Neural cell (in vitro differentiated cells): ENCODE data around the gene RAD51B. TPM values are rescaled to one million over a fixed set of nuclear protein-coding genes. Genes with fewer than 3 reads are reported as not detected.
"Not testable (repeated sequence)": the region's sequence is repeated elsewhere in the genome, so short reads cannot be mapped to it uniquely, and the experiment has no call there.

Source experiments
- H2AFZ ChIP-seq: fragments of 200-600, 300-800 bp; sonication (generic), shearing (Covaris generic); 2 replicates; pipeline ENCODE4 v1.6.0; 2014; ENCODE audit warnings: low read depth, mild to moderate bottlenecking, antibody characterized with exemption, low read length, moderate library complexity
- H3F3A ChIP-seq: fragments of 200-600 bp; shearing (Covaris generic); 2 replicates; pipeline ENCODE4 v1.6.1; 2016; ENCODE audit warnings: mild to moderate bottlenecking, moderate library complexity, mixed read lengths, antibody characterized with exemption, low read length; ENCODE audit not compliant: insufficient read depth, poor library complexity, severe bottlenecking
- H3K27ac ChIP-seq: fragments of 200-600, 300-800 bp; sonication (generic), shearing (Covaris generic); 2 replicates; pipeline ENCODE4 v1.5.1; 2014; ENCODE audit warnings: mild to moderate bottlenecking, low read length, moderate library complexity
- H3K27me3 ChIP-seq: fragments of 300-800, 200-600 bp; sonication (generic), shearing (Covaris generic); 2 replicates; pipeline ENCODE4 v1.6.0; 2014; ENCODE audit warnings: mild to moderate bottlenecking, low read depth, low read length, moderate library complexity; ENCODE audit not compliant: insufficient read depth
- H3K36me3 ChIP-seq: fragments of 300-800, 200-600 bp; sonication (generic), shearing (Covaris generic); 2 replicates; pipeline ENCODE4 v1.5.1; 2014; ENCODE audit warnings: mild to moderate bottlenecking, antibody characterized with exemption, low read length, moderate library complexity; ENCODE audit not compliant: insufficient read depth
- H3K4me2 ChIP-seq: fragments of 300-800, 200-600 bp; sonication (generic), shearing (Covaris generic); 2 replicates; pipeline ENCODE4 v1.6.0; 2014; ENCODE audit warnings: mild to moderate bottlenecking, low read length
- H3K4me3 ChIP-seq: fragments of 300-800, 200-600 bp; sonication (generic), shearing (Covaris generic); 2 replicates; pipeline ENCODE4 v1.5.1; 2014; ENCODE audit warnings: mild to moderate bottlenecking, low read length, moderate library complexity
- H3K79me2 ChIP-seq: fragments of 200-600 bp; shearing (Covaris generic); replicated peaks from 2 replicates; pipeline ENCODE4 v1.6.0; 2014; ENCODE audit warnings: mild to moderate bottlenecking, low read length, moderate library complexity; ENCODE audit not compliant: insufficient read depth
- H3K9ac ChIP-seq: fragments of 300-800, 200-600 bp; sonication (generic), shearing (Covaris generic); 2 replicates; pipeline ENCODE4 v1.6.1; 2016; ENCODE audit warnings: mild to moderate bottlenecking, low read length, mixed read lengths
- H3K9me2 ChIP-seq: fragments of 200-600 bp; shearing (Covaris generic); 2 replicates; pipeline ENCODE4 v1.6.1; 2016; ENCODE audit warnings: mild to moderate bottlenecking, low read length, mixed read lengths; ENCODE audit not compliant: insufficient read depth
- H3K9me3 ChIP-seq: fragments of 200-600, 300-800 bp; sonication (generic), shearing (Covaris generic); 2 replicates; pipeline ENCODE4 v1.6.1; 2016; ENCODE audit warnings: mild to moderate bottlenecking, mixed run types, low read length, moderate library complexity, mixed read lengths
- H4K20me1 ChIP-seq: fragments of 200-600 bp; shearing (Covaris generic); 2 replicates; pipeline ENCODE4 v1.6.1; 2016; ENCODE audit warnings: mild to moderate bottlenecking, mixed run types; ENCODE audit not compliant: insufficient read depth
- EP300 ChIP-seq: fragments of 450-650 bp; conservative IDR thresholded peaks from 2 replicates; pipeline ENCODE4 v1.6.1; 2014; ENCODE audit warnings: antibody characterized with exemption, mild to moderate bottlenecking, moderate library complexity; ENCODE audit not compliant: poor library complexity, severe bottlenecking
- EZH2 ChIP-seq: fragments of 200-600, 300-800 bp; shearing (Covaris generic), sonication (generic); IDR thresholded peaks from 2 replicates; pipeline ENCODE4 v1.6.1; 2014; ENCODE audit warnings: antibody characterized with exemption, low read length, borderline replicate concordance, mild to moderate bottlenecking; ENCODE audit not compliant: insufficient read depth, poor library complexity, severe bottlenecking
- MXI1 ChIP-seq: fragments of 450-650 bp; conservative IDR thresholded peaks from 2 replicates; pipeline ENCODE4 v1.6.1; 2014; ENCODE audit warnings: antibody characterized with exemption, mild to moderate bottlenecking; ENCODE audit not compliant: poor library complexity, severe bottlenecking
- POLR2AphosphoS5 ChIP-seq: IDR thresholded peaks from 2 replicates; pipeline ENCODE4 v1.6.1; 2012
- RAD21 ChIP-seq: fragments of 450-650 bp; conservative IDR thresholded peaks from 2 replicates; pipeline ENCODE4 v1.6.1; 2014; ENCODE audit warnings: antibody characterized with exemption, mild to moderate bottlenecking, moderate library complexity
- SMC3 ChIP-seq: fragments of 450-650 bp; conservative IDR thresholded peaks from 2 replicates; pipeline ENCODE4 v1.6.1; 2014; ENCODE audit warnings: antibody characterized with exemption, mild to moderate bottlenecking, moderate library complexity; ENCODE audit not compliant: poor library complexity
- TAF1 ChIP-seq: IDR thresholded peaks from 2 replicates; pipeline ENCODE4 v1.6.1; 2012; ENCODE audit warnings: low read depth
- polyA plus RNA-seq: library from polyadenylated mRNA; depleted of rRNA; stranded (reverse); fragments of >200 nt; gene quantifications from 2 replicates; pipeline ENCODE4 v1.2.3, GENCODE V29; 2014
- TF ChIP-seq, protein P1 (sequence below): IDR thresholded peaks from 2 replicates; pipeline ENCODE4 v1.6.1; 2012; ENCODE audit warnings: borderline replicate concordance
- TF ChIP-seq, protein P2 (sequence below): fragments of 450-650 bp; IDR thresholded peaks from 2 replicates; pipeline ENCODE4 v1.5.1; 2014; ENCODE audit warnings: antibody characterized with exemption, mild to moderate bottlenecking, moderate library complexity; ENCODE audit not compliant: poor library complexity, severe bottlenecking

RAD51B gene
- polyA plus RNA-seq, 1 donor from 2014 or later = 3.1 TPM

DNA sequence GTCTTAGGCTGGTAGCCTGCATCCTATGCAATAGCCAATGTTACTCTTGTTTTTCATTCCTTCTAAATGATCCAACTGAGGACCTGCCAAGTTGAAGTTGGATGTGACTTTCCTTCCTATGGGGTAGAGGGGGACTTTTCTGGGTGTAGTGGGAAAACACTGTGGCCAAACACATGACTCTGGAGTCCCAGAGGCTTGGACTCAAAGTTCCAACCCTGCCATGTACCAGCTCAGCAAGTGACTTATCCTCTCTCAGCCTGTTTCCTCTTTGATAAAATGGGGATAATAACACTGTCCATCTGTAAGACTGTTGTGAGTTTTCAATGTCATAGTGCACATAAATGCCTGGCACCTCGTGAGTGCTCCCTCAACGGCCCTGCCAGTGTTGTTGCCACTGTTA lies 876.3 kb downstream of the RAD51B start:
- no peaks in the 10 kb centered on the region for H3K9me2 ChIP-seq
- no peaks in the 10 kb centered on the region for H4K20me1 ChIP-seq
- H2AFZ ChIP-seq = no peak overlapping the region
- H3K4me2 ChIP-seq = no peak overlapping the region
- no peaks in the 10 kb centered on the region for H3K36me3 ChIP-seq
- H3K4me3 ChIP-seq = no peak overlapping the region
- no peaks in the 10 kb centered on the region for H3F3A ChIP-seq
- no peak for TF ChIP-seq TAF1
- no peak for TF ChIP-seq MXI1
- TF ChIP-seq, protein P1, sequence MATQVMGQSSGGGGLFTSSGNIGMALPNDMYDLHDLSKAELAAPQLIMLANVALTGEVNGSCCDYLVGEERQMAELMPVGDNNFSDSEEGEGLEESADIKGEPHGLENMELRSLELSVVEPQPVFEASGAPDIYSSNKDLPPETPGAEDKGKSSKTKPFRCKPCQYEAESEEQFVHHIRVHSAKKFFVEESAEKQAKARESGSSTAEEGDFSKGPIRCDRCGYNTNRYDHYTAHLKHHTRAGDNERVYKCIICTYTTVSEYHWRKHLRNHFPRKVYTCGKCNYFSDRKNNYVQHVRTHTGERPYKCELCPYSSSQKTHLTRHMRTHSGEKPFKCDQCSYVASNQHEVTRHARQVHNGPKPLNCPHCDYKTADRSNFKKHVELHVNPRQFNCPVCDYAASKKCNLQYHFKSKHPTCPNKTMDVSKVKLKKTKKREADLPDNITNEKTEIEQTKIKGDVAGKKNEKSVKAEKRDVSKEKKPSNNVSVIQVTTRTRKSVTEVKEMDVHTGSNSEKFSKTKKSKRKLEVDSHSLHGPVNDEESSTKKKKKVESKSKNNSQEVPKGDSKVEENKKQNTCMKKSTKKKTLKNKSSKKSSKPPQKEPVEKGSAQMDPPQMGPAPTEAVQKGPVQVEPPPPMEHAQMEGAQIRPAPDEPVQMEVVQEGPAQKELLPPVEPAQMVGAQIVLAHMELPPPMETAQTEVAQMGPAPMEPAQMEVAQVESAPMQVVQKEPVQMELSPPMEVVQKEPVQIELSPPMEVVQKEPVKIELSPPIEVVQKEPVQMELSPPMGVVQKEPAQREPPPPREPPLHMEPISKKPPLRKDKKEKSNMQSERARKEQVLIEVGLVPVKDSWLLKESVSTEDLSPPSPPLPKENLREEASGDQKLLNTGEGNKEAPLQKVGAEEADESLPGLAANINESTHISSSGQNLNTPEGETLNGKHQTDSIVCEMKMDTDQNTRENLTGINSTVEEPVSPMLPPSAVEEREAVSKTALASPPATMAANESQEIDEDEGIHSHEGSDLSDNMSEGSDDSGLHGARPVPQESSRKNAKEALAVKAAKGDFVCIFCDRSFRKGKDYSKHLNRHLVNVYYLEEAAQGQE = no peak
- no peaks in the 10 kb centered on the region for H3K9me3 ChIP-seq
- H3K9ac ChIP-seq = no peak overlapping the region
- no peaks in the 10 kb centered on the region for H3K27me3 ChIP-seq
- H3K79me2 ChIP-seq = no peaks in the 10 kb centered on the region
- no peak overlapping the region for H3K27ac ChIP-seq

DNA sequence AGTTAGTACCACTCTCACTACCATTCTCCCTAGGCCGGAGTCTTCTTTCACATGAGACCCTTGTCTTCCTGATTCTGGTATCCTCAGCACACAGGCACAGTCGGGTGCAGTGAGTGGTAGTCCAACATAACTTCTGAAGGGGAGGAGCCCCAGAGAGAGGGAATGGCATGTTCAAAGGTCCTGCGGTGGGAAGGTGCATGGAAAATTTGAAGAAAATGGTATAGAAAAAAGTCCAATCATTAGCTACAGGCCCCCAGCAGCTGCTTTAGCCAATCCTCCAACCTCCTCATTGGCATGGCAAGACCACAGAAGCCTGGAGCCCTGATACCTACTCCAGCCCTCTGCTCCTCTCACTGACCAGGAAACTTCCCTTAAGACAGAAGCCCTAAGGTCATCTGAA lies 876.7 kb downstream of the RAD51B start:
- H3F3A ChIP-seq = no peaks in the 10 kb centered on the region
- no peaks in the 10 kb centered on the region for H4K20me1 ChIP-seq
- no peak overlapping the region for H3K9ac ChIP-seq
- H3K79me2 ChIP-seq = no peaks in the 10 kb centered on the region
- no peak overlapping the region for H3K27ac ChIP-seq
- H3K4me2 ChIP-seq = no peak overlapping the region
- no peak overlapping the region for H2AFZ ChIP-seq
- H3K9me2 ChIP-seq = no peaks in the 10 kb centered on the region
- no peaks in the 10 kb centered on the region for H3K36me3 ChIP-seq
- H3K9me3 ChIP-seq = no peaks in the 10 kb centered on the region
- no peak for TF ChIP-seq EZH2
- no peak for TF ChIP-seq RAD21
- H3K4me3 ChIP-seq = no peak overlapping the region
- no peaks in the 10 kb centered on the region for H3K27me3 ChIP-seq

DNA sequence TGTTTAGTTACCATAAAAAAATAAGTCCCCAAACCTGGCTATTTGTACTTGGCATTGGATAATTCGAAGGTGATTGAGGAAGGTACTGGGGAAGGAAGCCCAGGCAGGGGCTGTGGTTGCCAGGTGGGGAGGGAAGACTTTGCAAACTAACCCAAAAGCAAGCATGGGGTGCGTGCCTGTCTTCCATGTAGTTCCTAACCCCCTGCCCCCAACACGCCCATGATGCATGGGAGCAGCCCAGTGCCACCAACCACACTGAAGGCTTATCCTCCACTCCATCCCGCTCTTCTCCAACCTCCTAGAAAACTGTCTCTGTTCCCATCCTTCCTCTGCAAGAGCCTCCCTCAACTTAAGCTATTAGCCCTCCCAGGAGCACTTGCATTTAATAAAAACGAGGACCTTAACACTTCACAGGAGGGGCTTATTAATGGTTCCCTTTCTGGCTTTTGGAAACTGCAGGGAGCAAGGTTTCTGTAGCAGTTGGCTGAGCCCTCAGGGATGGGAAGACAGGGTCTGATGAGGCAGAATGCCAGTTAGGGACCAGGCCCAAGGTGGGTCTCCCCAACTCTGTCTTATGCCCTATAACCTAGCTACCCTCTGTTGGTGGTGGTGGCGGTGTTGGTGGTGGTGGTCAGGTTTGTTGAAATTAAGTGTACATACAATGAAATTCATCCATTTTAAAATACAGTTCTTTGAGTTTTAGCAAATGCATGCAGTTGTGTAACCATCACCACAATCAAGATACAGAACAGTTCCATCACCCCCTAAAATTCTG lies 877.3 kb downstream of the RAD51B start:
- TF ChIP-seq TAF1 = no peak
- TF ChIP-seq, protein P1 = no peak
- TF ChIP-seq, protein P2, sequence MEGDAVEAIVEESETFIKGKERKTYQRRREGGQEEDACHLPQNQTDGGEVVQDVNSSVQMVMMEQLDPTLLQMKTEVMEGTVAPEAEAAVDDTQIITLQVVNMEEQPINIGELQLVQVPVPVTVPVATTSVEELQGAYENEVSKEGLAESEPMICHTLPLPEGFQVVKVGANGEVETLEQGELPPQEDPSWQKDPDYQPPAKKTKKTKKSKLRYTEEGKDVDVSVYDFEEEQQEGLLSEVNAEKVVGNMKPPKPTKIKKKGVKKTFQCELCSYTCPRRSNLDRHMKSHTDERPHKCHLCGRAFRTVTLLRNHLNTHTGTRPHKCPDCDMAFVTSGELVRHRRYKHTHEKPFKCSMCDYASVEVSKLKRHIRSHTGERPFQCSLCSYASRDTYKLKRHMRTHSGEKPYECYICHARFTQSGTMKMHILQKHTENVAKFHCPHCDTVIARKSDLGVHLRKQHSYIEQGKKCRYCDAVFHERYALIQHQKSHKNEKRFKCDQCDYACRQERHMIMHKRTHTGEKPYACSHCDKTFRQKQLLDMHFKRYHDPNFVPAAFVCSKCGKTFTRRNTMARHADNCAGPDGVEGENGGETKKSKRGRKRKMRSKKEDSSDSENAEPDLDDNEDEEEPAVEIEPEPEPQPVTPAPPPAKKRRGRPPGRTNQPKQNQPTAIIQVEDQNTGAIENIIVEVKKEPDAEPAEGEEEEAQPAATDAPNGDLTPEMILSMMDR = no peak
- TF ChIP-seq RAD21 = no peak
- no peak for TF ChIP-seq SMC3
- no peak for TF ChIP-seq EZH2
- no peak for TF ChIP-seq POLR2AphosphoS5
- TF ChIP-seq MXI1 = no peak
- TF ChIP-seq EP300 = no peak
- no peaks in the 10 kb centered on the region for H3K27me3 ChIP-seq
- H3K9me3 ChIP-seq = no peaks in the 10 kb centered on the region
- no peaks in the 10 kb centered on the region for H3K79me2 ChIP-seq
- H3K9me2 ChIP-seq = no peaks in the 10 kb centered on the region
- H3K4me3 ChIP-seq = no peak overlapping the region
- no peak overlapping the region for H3K27ac ChIP-seq
- H3F3A ChIP-seq = no peaks in the 10 kb centered on the region
- no peaks in the 10 kb centered on the region for H3K36me3 ChIP-seq
- no peak overlapping the region for H2AFZ ChIP-seq
- H3K9ac ChIP-seq = no peak overlapping the region
- no peaks in the 10 kb centered on the region for H4K20me1 ChIP-seq
- no peak overlapping the region for H3K4me2 ChIP-seq

DNA sequence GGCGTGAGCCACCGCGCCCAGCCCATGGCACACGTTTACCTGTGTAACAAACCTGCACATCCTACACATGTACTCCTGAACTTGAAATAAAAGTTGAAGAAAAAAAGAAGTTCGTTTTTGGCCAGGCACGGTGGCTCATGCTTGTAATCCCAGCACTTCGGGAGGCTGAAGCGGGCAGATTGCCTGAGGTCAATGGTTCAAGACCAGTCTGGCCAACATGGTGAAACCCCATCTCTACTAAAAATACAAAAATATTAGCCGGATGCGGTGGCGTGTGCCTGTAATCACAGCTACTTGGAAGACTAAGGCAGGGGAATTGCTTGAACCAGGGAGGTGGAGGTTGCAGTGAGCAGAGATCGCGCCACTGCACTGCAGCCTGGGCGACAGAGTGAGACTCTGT lies 879.2 kb downstream of the RAD51B start:
- not testable (repeated sequence) for H3K4me2 ChIP-seq, H3K4me3 ChIP-seq, H4K20me1 ChIP-seq, H3K27ac ChIP-seq, H3K9me3 ChIP-seq, H3K9ac ChIP-seq, H3K27me3 ChIP-seq, H3K36me3 ChIP-seq, H3F3A ChIP-seq, H3K79me2 ChIP-seq, H3K9me2 ChIP-seq, H2AFZ ChIP-seq
